K562 (cell line): ENCODE data around the gene S100A1. TPM values are rescaled to one million over a fixed set of nuclear protein-coding genes. Genes with fewer than 3 reads are reported as not detected.

Experiments used
- CBFA2T3 ChIP-seq: fragments of 450-650 bp; IDR thresholded peaks from 2 replicates; pipeline ENCODE4 v1.6.1; 2017
- CC2D1A ChIP-seq: fragments of 450-650 bp; IDR thresholded peaks from 2 replicates; pipeline ENCODE4 v1.6.1; 2017; ENCODE audit warnings: mild to moderate bottlenecking
- ESRRB ChIP-seq: fragments of 250-450 bp; sonication (Bioruptor Pico); IDR thresholded peaks from 2 replicates; pipeline ENCODE4 v1.5.0; 2020; ENCODE audit warnings: mild to moderate bottlenecking, moderate library complexity, borderline replicate concordance
- FUS ChIP-seq: fragments of 200-400 bp; formaldehyde crosslinking; optimal IDR thresholded peaks from 2 replicates; pipeline ENCODE3; 2017; ENCODE audit warnings: low read depth, low read length
- HDAC3 ChIP-seq: fragments of 450-650 bp; IDR thresholded peaks from 2 replicates; pipeline ENCODE4 v1.6.1; 2018; ENCODE audit warnings: borderline replicate concordance, mild to moderate bottlenecking, moderate library complexity; ENCODE audit not compliant: partially characterized antibody
- LCOR ChIP-seq: sonication (generic); formaldehyde crosslinking; IDR thresholded peaks from 2 replicates; pipeline ENCODE4 v1.8.0; 2022; ENCODE audit warnings: mild to moderate bottlenecking, missing genetic modification reagents
- MYNN ChIP-seq, 2 experiments: sonication (generic); formaldehyde crosslinking in 1 of 2; IDR thresholded peaks; 2 replicates each; pipeline versions ENCODE4 v1.5.0 to v1.6.1; 2016 to 2020; ENCODE audit warnings: antibody characterized with exemption in 1 of 2, missing genetic modification reagents in 1 of 2
- NFIC ChIP-seq: fragments of 450-650 bp; IDR thresholded peaks from 2 replicates; pipeline ENCODE4 v1.6.1; 2017; ENCODE audit warnings: mild to moderate bottlenecking, inconsistent platforms
- NR2C2 ChIP-seq, 2 experiments: fragments of 200-800 bp in 1 of 2; sonication (Bioruptor generic) in 1 of 2; sonication (generic) in 1 of 2; formaldehyde crosslinking in 1 of 2; IDR thresholded peaks; 2 replicates each; pipeline versions ENCODE4 v1.6.1 to v1.8.0; 2016 to 2022; ENCODE audit warnings: mild to moderate bottlenecking in 1 of 2, missing compliant biosample characterization in 1 of 2, missing genetic modification characterization in 1 of 2, missing genetic modification reagents in 1 of 2
- POLR2AphosphoS5 ChIP-seq: IDR thresholded peaks from 2 replicates; pipeline ENCODE4 v1.6.1; 2011; ENCODE audit warnings: mild to moderate bottlenecking, low read depth, low read length, moderate library complexity; ENCODE audit not compliant: control insufficient read depth, insufficient read depth
- RFX1 ChIP-seq: fragments of 450-650 bp; IDR thresholded peaks from 2 replicates; pipeline ENCODE4 v1.6.1; 2016; ENCODE audit warnings: mild to moderate bottlenecking, moderate library complexity
- SAFB2 ChIP-seq: fragments of 200-400 bp; formaldehyde crosslinking; IDR thresholded peaks from 2 replicates; pipeline ENCODE4 v1.6.1; 2018; ENCODE audit warnings: borderline replicate concordance, low read length, low read depth, moderate library complexity; ENCODE audit not compliant: severe bottlenecking
- TEAD1 ChIP-seq, 2 experiments: fragments of 450-650 bp in 1 of 2; sonication (generic) in 1 of 2; formaldehyde crosslinking; IDR thresholded peaks; 2 replicates each; pipeline versions ENCODE4 v1.4.0 to v1.8.0; 2020 to 2022; ENCODE audit warnings: mild to moderate bottlenecking in 2 of 2, missing genetic modification reagents in 1 of 2
- TEAD4 ChIP-seq, 2 experiments: sonication (generic) in 1 of 2; formaldehyde crosslinking in 1 of 2; IDR thresholded peaks; 2 replicates each; pipeline versions ENCODE4 v1.6.1 to v1.8.0; 2012 to 2022; ENCODE audit warnings: borderline replicate concordance in 1 of 2, inconsistent platforms in 1 of 2, low read length in 1 of 2, mild to moderate bottlenecking in 1 of 2, missing genetic modification reagents in 1 of 2
- TSC22D4 ChIP-seq: fragments of 450-650 bp; IDR thresholded peaks from 2 replicates; pipeline ENCODE4 v1.6.1; 2016; ENCODE audit warnings: missing genetic modification characterization, missing biosample characterization, control low read depth
- ZC3H8 ChIP-seq: fragments of 450-650 bp; IDR thresholded peaks from 2 replicates; pipeline ENCODE4 v1.6.1; 2017
- polyA plus RNA-seq, 8 experiments: library from polyadenylated mRNA; depleted of rRNA in 4 of 8; stranded (reverse) in 5 of 8; unstranded in 3 of 8; fragments of >200 nt; fragmentation: Nextera tagmentation in 2 of 8; fragmentation: Illumina TruSeq in 1 of 8; extraction: Ambion mirVana in 2 of 8; extraction: Trizol in 1 of 8; gene quantifications; 2 replicates each; pipeline versions ENCODE4 v1.2.1 to v1.2.3, GENCODE V29; 2011 to 2014; ENCODE audit warnings: inconsistent platforms in 1 of 8, missing spikeins in 1 of 8
- total RNA-seq, 7 experiments: library from RNA; depleted of rRNA in 6 of 7; stranded (reverse); fragments of >200 nt in 6 of 7; fragmentation: Illumina TruSeq in 2 of 7; extraction: Trizol in 2 of 7; gene quantifications; 2 replicates each; pipeline versions ENCODE4 v1.2.1 to v1.2.3, GENCODE V29; 2011 to 2021; ENCODE audit warnings: low replicate concordance in 1 of 7
- TF ChIP-seq, protein P1 (sequence below): conservative IDR thresholded peaks from 2 replicates; pipeline ENCODE4 v1.6.1; 2011; ENCODE audit warnings: low read depth, mild to moderate bottlenecking, low read length; ENCODE audit not compliant: control insufficient read depth
- TF ChIP-seq, protein P2 (sequence below): sonication (generic); formaldehyde crosslinking; IDR thresholded peaks from 2 replicates; pipeline ENCODE4 v1.8.0; 2022; ENCODE audit warnings: mild to moderate bottlenecking, missing genetic modification reagents
- TF ChIP-seq, protein P3 (sequence below): fragments of 250-450 bp; sonication (Bioruptor Pico); IDR thresholded peaks from 2 replicates; pipeline ENCODE4 v1.9.0; 2021; ENCODE audit warnings: mild to moderate bottlenecking

S100A1 gene
- total and polyA plus RNA-seq, 9 of the 15 experiments (the other 6 are each of a cell fraction or from before 2014, with no cell fraction given): 0.44 to 30.1 (median 12.7) TPM

DNA sequence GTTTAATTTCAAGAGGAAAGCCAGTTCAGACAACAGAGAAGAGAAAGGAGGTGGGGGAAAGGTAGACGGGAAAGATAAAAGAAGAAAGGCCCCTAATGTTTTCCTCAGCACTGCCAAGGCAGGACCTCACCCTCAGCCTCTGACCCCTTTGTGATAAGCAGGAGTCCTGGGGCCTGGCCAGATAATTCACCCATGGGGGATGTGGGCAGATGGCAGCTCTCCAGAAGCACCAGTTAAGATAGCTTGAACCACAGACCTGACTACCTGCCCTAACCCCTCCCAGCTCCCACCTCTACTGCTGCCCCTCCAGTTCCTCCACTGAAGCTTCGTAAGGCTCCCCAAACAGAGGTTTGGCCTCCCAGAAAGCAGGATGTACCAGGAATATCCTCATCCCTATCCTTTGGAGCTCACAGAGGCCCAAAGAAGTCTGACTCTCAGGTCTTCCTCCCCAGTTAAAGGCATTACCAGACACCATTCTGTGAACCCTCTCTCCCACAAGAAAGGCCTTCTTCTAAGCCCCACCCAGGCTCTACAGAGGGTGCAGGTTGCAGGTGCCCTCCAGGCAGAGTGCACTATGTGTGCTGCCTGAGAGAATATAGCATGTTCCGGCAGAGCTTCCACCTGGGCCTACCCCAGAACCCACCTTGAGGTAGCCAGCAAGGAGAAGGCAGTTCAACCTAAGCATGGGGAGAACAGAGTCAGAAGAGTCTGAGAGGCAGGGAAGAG lies 21.1 kb downstream of the S100A1 start (continued):
- TF ChIP-seq TEAD4 (IDR thresholded peaks at IDR 0.05; ENCODE audit: low read length) (peak; percentile 24; the same call in 1 of the 2 replicates), TEAD4 (CRISPR knock-in tag; IDR thresholded peaks at IDR 0.05; ENCODE audit: borderline replicate concordance) (no peak), ZC3H8 (no peak), CC2D1A (0 out of 2 replicates have a peak, but pooled peaks have one; percentile 15), NFIC (peak; percentile 69), FUS (no peak), RFX1 (no peak), NR2C2 (CRISPR knock-in tag; IDR thresholded peaks at IDR 0.05) (no peak), NR2C2 (tag; IDR thresholded peaks at IDR 0.05) (peak; percentile 39; the same call in 1 of the 2 replicates), ESRRB (CRISPR knock-in tag) (no peak), TSC22D4 (no peak), TEAD1 (CRISPR knock-in tag; IDR thresholded peaks at IDR 0.05) (0 out of 4 replicates have a peak, but pooled peaks of 1 of the 2 experiments have one; percentile 5), HDAC3 (no peak), SAFB2 (no peak), POLR2AphosphoS5 (peak; percentile 16; the same call in 1 of the 2 replicates), CBFA2T3 (peak; percentile 82), LCOR (CRISPR knock-in tag) (no peak), MYNN (IDR thresholded peaks at IDR 0.05) (0 out of 2 replicates have a peak, but pooled peaks have one; percentile 34), MYNN (CRISPR knock-in tag; IDR thresholded peaks at IDR 0.05) (no peak)
- TF ChIP-seq, protein P1, sequence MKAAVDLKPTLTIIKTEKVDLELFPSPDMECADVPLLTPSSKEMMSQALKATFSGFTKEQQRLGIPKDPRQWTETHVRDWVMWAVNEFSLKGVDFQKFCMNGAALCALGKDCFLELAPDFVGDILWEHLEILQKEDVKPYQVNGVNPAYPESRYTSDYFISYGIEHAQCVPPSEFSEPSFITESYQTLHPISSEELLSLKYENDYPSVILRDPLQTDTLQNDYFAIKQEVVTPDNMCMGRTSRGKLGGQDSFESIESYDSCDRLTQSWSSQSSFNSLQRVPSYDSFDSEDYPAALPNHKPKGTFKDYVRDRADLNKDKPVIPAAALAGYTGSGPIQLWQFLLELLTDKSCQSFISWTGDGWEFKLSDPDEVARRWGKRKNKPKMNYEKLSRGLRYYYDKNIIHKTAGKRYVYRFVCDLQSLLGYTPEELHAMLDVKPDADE: 0 out of 2 replicates have a peak, but pooled peaks have one; percentile 0
- TF ChIP-seq, protein P2, sequence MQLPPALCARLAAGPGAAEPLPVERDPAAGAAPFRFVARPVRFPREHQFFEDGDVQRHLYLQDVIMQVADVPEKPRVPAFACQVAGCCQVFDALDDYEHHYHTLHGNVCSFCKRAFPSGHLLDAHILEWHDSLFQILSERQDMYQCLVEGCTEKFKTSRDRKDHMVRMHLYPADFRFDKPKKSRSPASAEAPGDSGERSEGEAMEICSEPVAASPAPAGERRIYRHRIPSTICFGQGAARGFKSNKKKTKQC (CRISPR knock-in tag): no peak
- TF ChIP-seq, protein P3, sequence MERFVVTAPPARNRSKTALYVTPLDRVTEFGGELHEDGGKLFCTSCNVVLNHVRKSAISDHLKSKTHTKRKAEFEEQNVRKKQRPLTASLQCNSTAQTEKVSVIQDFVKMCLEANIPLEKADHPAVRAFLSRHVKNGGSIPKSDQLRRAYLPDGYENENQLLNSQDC (CRISPR knock-in tag): no peak
